ENCODE measurements around the gene PTPRN2.

Gene PTPRN2

GRCh38 chr7:158063850-158064610, 523.6 kb downstream of the PTPRN2 start:
- DNase-seq: no peak

GRCh38 chr7:158062661-158063060, 525.0 kb downstream of the PTPRN2 start:
- no peak for DNase-seq

GRCh38 chr7:158061884-158062656, 525.6 kb downstream of the PTPRN2 start:
- DNase-seq: no peak

- DNase-seq: no peak
Measured at GRCh38 chr7:158061026-158061630, 526.5 kb downstream of the PTPRN2 start.

- DNase-seq: no peak
Measured at GRCh38 chr7:158060216-158060615, 527.4 kb downstream of the PTPRN2 start.

GRCh38 chr7:158057446-158057845, 530.2 kb downstream of the PTPRN2 start:
- no peak for DNase-seq

- no peak for DNase-seq
Measured at GRCh38 chr7:158056761-158057160, 530.9 kb downstream of the PTPRN2 start.

GRCh38 chr7:158055726-158056510, 531.7 kb downstream of the PTPRN2 start:
- no peak for DNase-seq

GRCh38 chr7:158054611-158055010, 533.0 kb downstream of the PTPRN2 start:
- no peak for DNase-seq

GRCh38 chr7:158054081-158054480, 533.5 kb downstream of the PTPRN2 start:
- DNase-seq: no peak

- no peak for DNase-seq
Measured at GRCh38 chr7:158053183-158053915, 534.3 kb downstream of the PTPRN2 start.

GRCh38 chr7:158052381-158053060, 535.1 kb downstream of the PTPRN2 start:
- no peak for DNase-seq

- DNase-seq: no peak
Measured at GRCh38 chr7:158051776-158052175, 535.8 kb downstream of the PTPRN2 start.

GRCh38 chr7:158050978-158051651, 536.5 kb downstream of the PTPRN2 start:
- DNase-seq: no peak

GRCh38 chr7:158050441-158050977, 537.1 kb downstream of the PTPRN2 start:
- no peak for DNase-seq

GRCh38 chr7:158049271-158049670, 538.4 kb downstream of the PTPRN2 start:
- no peak for DNase-seq

- no peak for DNase-seq
Measured at GRCh38 chr7:158048569-158048968, 539.1 kb downstream of the PTPRN2 start.

GRCh38 chr7:158047391-158048059, 540.1 kb downstream of the PTPRN2 start:
- DNase-seq: no peak

- DNase-seq: peak in 1 of 14 donors; percentile 55
Measured at GRCh38 chr7:158046246-158046645, 541.4 kb downstream of the PTPRN2 start.

- no peak for DNase-seq
Measured at GRCh38 chr7:158044482-158044823, 543.2 kb downstream of the PTPRN2 start.
